GM21447 (cell line): ENCODE measurements around the gene KIF14.
A peak's percentile ranks its signal among the peaks of the same experiment; 100 is the strongest.

Experiments used
- ATAC-seq: cut with Tn5 transposase; IDR thresholded peaks from one replicate; pipeline ENCODE4 v1.9.1; 2021; ENCODE audit not compliant: unreplicated experiment

Gene KIF14

GRCh38 chr1:200620273-200621131, at the start of gene KIF14:
KIF14 (minus strand) TSS chr1:200620751; CDS start chr1:200618723, 2,028 bp downstream.
- ATAC-seq: peak; percentile 87

DNA sequence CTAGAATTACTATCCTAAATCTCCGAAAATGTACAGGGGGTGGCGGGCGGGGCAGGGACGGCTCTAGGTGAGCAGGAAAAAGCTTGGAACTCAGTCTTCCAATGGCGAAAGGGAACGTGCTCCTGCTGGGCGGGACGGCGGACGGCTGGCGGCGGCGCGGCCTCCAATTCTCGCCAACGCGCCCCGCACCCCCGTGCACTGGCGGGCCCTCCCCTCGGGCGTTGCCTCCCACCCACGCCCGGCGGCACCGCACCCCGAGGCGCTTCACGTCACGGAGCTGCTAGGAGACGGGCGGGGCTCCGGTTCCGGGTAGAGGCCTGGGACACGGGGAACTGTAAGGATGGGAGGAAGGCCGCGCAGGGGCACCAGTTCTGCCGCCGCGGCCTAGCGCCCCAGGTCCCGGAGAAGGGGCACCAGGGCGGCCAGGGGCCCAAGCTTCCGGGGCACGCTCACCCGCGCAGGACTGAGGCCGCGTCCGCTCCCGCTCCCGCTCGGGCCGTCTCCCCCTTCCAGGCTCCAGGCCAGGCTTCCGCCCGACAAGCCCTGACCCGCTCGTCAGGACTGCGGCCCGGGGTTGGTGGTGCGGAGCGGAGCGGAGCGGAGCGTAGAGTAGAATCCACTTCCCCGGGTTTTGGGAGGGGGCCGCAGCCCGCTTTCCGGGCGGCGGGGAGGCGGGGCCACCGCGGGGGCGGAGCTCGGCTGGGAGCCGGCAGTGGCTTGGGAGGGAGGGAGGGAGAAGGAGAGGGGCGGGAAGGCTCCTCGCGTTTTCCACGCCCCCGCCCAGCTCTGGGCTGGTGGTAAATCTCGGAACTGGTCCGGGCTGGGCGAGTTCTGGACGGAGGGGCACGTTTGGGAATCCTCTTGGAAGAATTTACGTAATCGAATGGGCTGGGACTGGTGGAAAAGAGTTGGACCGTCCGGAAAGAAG, 49.0 kb upstream of the KIF14 start, which contains the start of gene DDX59:
Gene DDX59 (minus strand): TSS at position 594 of the 928 bp plus-strand sequence. CDS start 3,167 bp downstream, outside the sequence.
- ATAC-seq: peak; percentile 83

- no peak for ATAC-seq
These were observed 48.2 kb upstream of the KIF14 start for GRCh38 chr1:200668514-200669313.

- no peak for ATAC-seq
These were observed 45.8 kb upstream of the KIF14 start for GRCh38 chr1:200666309-200666708.

DNA sequence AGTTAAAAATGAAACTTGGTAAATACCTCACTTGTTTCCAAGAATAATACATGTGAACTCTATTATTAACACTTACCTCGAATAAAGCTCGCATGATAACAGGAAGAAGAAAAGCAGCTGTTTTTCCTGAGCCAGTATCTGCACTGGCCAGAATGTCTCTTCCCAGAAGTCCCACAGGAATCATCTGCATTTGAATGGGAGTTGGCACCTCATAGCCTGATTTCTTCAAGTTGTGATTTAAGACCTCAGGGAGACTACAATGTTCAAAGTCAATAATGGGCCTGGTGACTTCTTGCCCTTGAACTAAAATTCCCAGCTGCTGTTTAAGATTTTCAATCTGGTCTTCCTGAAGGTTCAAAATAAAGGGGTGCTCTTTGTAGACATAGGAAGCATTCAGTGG, 45.3 kb upstream of the KIF14 start:
- no peak for ATAC-seq

GRCh38 chr1:200660719-200661118, 40.2 kb upstream of the KIF14 start:
- ATAC-seq: no peak

- no peak for ATAC-seq
These were observed 38.7 kb upstream of the KIF14 start for GRCh38 chr1:200659269-200659668.

DNA sequence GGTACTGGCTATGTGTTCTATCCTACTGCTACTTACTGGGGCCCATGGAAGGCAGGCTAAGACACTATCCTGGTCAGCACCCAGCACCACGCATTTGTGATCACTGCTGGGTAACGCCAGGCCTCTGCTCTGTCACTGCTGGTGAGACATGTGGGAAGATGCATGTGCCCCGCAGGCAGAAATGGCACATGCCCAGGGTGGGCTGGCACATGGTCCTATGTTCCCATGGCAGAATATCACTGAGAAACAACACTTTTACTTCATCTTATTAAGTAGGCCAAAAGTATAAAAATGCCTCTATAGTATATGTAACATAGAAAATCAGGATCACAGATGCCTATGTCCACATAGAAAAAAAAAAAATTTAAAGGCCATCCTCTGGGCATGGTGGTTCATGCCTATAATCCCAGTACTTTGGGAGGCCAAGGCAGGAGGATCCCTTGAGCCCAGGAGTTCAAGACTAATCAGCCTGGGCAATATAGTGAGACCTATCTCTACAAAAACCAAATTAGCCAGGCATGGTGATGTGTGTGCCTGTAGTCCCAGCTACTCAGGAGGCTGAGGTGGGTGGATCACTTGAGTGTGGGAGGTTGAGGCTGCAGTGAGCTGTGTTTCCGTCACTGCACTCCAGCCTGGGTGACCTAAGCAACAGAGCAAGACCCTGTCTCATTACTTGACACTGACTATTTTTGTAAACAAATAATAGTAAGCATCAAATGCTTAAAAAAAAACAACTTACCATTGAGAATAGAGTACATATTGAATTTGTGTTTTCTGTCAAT, 37.7 kb upstream of the KIF14 start:
- ATAC-seq: no peak

DNA sequence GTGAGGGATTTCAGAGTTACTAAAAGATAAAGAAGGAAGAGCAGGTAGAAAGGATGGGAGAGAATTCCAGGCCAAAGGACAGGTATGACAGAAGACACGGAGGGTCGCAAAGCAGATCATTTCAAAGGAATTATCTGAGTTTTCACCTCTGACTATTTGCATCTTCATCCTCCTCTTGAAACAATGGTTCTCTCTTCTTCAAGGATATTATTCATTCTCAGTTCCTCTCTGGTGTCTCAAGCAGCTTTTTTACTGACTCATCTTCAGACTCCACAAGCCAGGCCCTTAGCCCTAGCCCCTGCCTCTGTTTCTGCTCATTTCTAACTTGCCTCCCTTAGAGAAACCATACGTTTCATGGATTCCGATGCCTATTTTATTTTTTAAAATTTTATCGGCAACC, 34.1 kb upstream of the KIF14 start:
- ATAC-seq: peak; percentile 90

DNA sequence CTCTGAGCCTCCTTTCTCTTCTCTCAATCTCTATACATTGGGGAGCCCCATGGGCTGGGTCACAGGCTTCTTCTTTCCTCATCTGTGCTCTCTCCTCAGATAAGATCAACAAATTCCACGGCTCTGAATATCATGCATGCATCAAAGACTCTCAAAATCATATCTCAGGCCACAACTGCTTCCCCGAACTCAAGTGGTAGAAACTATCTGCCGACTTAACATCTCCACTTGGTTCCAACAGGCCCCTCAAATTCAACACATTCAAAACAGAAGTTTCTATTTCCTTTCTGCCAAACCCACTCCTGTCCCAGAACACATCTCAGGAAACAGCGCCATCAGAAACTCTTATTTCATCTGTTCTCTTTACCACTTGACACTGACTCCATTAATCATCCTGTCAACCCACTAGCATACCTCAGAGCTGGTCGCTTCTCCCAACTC, 32.5 kb upstream of the KIF14 start:
- peak; percentile 42 for ATAC-seq

DNA sequence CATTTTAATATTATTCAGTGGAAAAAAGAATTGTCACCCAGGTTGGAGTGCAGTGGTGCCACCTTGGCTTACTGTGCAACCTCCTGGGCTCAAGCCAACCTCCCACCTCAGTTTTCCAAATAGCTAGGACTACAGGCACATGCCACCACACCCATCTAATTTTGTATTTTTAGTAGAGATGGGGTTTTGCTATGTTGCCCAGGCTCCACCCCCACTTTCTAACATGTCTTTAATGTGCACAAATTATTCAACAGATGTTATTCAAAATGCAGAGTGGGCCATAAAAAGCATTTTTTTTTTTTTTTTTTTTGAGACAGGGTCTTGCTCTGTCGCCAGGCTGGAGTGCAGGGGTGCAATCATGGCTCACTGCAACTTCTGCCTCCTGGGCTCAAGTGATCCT, 31.8 kb upstream of the KIF14 start:
- ATAC-seq: no peak

- ATAC-seq: no peak
These were observed 26.0 kb upstream of the KIF14 start for GRCh38 chr1:200646515-200646914.

DNA sequence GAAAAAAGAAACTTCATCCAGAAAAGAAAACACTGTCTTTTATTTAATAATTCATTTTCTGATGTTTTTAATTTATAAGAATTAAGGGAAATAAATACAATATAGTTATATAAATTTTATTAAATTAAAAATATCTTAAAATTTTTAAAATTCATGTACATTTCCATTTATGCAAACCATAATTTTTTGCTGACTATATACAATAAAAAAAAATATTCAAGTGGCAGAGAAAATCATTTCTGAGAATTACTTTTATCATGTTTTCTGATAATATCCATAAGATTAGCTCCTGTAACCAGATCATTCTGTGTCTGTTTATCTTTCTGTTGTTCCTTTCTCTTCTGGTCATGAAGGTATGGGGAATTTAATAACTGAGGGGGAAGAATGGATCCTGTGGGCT, 23.5 kb upstream of the KIF14 start:
- no peak for ATAC-seq

DNA sequence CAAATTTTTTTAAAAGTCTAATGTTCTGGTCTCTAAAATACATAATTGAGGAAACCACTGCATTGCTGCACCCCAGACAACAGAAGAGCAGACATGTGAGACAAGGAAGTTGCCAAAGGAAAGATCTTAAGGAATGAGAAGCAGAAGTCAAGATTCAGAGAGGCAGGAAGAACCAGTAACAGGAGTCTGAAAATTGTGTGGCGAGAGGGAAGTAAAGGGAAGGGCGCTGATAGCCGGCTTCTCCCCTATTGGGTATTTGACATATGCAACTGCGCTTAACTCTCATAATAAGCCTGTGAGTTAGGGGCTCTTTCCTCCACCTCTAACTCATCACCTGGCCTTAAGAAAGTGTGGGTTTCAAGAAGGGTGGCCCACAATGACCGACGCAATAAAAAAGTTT, 21.9 kb upstream of the KIF14 start:
- no peak for ATAC-seq

- no peak for ATAC-seq
These were observed 20.4 kb upstream of the KIF14 start for GRCh38 chr1:200640963-200641401.

DNA sequence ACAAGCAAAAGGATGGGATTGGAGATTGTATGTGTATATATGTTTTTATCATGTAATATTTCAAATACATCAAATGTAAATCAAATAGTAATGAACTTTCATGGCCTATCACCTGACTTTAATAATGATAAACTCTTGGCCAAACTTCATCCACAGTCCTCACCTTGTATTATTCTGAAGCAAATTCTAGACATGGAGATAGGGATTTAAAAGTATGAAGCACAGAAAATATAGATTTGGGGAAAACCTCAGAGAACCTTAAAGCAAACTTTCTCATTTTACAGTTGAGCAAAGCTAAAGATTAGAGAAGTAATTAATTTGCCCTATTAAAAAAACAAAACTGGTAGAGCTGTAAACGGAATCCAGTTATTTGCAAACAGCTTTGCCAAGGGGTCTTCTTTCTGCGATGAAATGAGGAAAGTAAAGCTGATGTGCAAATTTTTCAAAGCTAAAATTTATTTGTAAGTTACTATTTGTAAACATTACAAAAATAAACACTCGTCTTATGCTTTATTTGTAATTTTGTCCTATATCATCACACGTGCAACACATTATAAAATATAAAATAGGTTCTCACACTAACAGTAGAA, 19.9 kb upstream of the KIF14 start:
- ATAC-seq: no peak

DNA sequence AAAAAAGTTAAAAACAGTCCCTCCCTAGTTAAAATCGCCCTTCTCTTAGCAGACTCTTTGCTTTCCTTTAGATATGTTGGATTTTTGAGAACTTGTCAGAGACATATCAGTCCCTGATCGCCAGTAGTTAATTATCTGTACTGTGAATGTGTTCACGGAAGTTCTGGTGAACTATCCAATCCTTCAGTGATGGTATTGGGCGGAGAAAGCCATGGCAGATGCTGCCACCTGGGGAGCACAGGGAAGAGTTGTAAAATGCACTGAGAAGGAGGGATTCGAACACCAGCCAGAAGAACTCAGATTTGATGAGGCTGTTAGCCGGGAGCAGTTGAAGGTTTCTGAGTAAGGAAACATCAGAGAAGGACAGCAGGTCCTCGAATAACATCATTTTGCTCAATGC, 17.5 kb upstream of the KIF14 start:
- no peak for ATAC-seq

DNA sequence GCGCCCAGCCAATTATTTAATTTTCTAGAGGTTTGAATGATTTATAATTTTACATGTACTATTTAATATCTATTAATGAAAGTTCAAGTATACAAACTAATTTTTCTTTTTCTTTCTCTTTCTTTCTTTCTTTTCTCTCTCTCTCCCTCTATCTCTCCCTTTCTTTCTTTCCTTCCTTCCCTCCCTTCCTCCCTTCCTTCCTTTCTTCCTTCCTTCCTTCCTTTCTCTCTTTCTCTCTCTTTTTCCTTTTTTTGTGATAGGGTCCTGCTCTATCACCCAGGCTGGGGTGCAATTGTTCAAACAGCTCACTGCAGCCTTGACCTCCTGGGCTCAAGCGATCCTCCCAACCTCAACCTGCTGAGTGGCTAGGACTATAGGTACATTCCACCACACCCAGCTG, 16.1 kb upstream of the KIF14 start:
- no peak for ATAC-seq

DNA sequence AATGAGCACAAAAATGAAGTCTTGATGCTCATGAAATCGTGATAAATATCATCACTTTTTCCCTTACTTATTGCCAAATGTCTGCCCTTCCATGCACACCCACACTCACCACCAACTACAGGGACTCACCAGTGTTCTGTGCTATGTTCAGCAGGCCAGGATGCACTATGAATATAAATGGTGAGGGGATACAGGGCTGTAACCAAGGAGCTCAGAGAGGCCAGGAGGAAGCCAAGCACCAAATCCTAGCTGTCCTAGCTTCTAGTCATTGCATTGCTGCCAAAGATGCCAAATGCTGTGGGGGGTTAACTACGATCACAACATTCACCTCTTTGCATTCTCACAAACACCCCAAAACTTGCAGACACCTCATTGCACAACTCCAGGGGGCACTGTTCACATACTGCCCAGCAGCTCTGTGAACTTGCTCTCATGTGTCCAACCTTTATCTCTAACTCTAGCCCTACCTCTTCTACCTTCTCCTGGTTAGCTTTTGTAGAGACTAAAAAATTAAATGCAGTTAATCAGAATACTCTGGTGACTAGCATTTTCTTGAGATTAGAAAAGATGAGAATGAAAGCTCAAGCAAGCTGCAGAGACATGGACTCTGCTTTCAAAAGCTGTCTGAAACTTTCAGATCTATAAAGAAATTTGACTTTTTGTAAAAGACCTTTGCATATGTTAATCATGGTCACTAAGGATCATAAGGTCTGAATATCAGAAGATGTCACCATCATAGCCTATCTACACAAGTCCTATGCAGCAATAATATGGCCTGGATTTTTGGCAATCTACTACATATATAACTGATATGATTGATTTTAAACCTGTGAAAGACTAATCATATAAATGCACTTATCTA, 13.9 kb upstream of the KIF14 start:
- ATAC-seq: no peak
